HEK293 (cell line): Measurements from ENCODE around the gene ADAMTS9.

Experiments used
- CTCF ChIA-PET: fragments of 350-600 bp; formaldehyde crosslinking; extraction: SDS; loops from one replicate; lab custom pipeline; 2021; ENCODE audit warnings: antibody characterized with exemption; lab: Yijun Ruan, JAX
- POLR2A ChIA-PET: fragments of 300-600 bp; formaldehyde crosslinking; extraction: SDS; loops from one replicate; lab custom pipeline; 2020; ENCODE audit warnings: antibody characterized with exemption, inconsistent platforms; lab: Yijun Ruan, JAX
- H3K27ac ChIP-seq: fragments of 200-500 bp; sonication (Bioruptor generic); 2 replicates; pipeline ENCODE4 v1.5.1; 2014; ENCODE audit warnings: low read depth, low read length, control low read depth, inconsistent platforms; ENCODE audit errors: extremely low read depth
- H3K36me3 ChIP-seq, 2 experiments: fragments of 200-500 bp in 1 of 2; sonication (Bioruptor generic) in 1 of 2; 1 replicate in 1 of 2; 2 replicates in 1 of 2; pipeline ENCODE4 v1.5.1; 2014 to 2017; ENCODE audit warnings: inconsistent platforms in 2 of 2, low read length in 2 of 2; ENCODE audit not compliant: control insufficient read depth in 2 of 2, insufficient read depth in 1 of 2
- H3K4me1 ChIP-seq: fragments of 200-500 bp; sonication (Bioruptor generic); 2 replicates; pipeline ENCODE4 v1.5.1; 2014; ENCODE audit warnings: mild to moderate bottlenecking, low read length, inconsistent platforms; ENCODE audit not compliant: control insufficient read depth, insufficient read depth
- H3K4me3 ChIP-seq: 2 replicates; pipeline ENCODE4 v1.5.1; 2011; ENCODE audit warnings: low read depth, mild to moderate bottlenecking, control low read depth, low read length, moderate library complexity
- H3K9me3 ChIP-seq: fragments of 200-500 bp; sonication (Bioruptor generic); 2 replicates; pipeline ENCODE4 v1.5.1; 2014; ENCODE audit warnings: low read depth, low read length, inconsistent platforms; ENCODE audit not compliant: control insufficient read depth, insufficient read depth
- KLF10 ChIP-seq: fragments of 450-650 bp; IDR thresholded peaks from 2 replicates; pipeline ENCODE4 v1.5.1; 2018; ENCODE audit warnings: missing biosample characterization, mild to moderate bottlenecking, missing genetic modification characterization
- MYNN ChIP-seq: fragments of 450-650 bp; formaldehyde crosslinking; IDR thresholded peaks from 2 replicates; pipeline ENCODE4 v1.5.1; 2016; ENCODE audit warnings: missing biosample characterization, missing genetic modification characterization, borderline replicate concordance
- SETDB1 ChIP-seq: IDR thresholded peaks from one replicate; pipeline ENCODE4 v1.6.1; 2017; ENCODE audit warnings: mild to moderate bottlenecking, low read length, moderate library complexity, mixed read lengths; ENCODE audit not compliant: insufficient read length
- SP2 ChIP-seq: fragments of 450-650 bp; formaldehyde crosslinking; IDR thresholded peaks from 2 replicates; pipeline ENCODE4 v1.5.1; 2016; ENCODE audit warnings: missing biosample characterization, missing genetic modification characterization
- ZBTB49 ChIP-seq: fragments of 450-650 bp; formaldehyde crosslinking; IDR thresholded peaks from 2 replicates; pipeline ENCODE4 v1.5.1; 2016; ENCODE audit warnings: missing biosample characterization, missing genetic modification characterization, low read depth
- ZIC2 ChIP-seq: fragments of 450-650 bp; formaldehyde crosslinking; IDR thresholded peaks from 2 replicates; pipeline ENCODE4 v1.5.1; 2016; ENCODE audit warnings: missing biosample characterization, missing genetic modification characterization
- ZNF10 ChIP-seq: fragments of 450-650 bp; formaldehyde crosslinking; IDR thresholded peaks from 2 replicates; pipeline ENCODE4 v1.5.1; 2017; ENCODE audit warnings: missing biosample characterization, missing genetic modification characterization
- ZNF132 ChIP-seq: fragments of 450-650 bp; formaldehyde crosslinking; IDR thresholded peaks from 2 replicates; pipeline ENCODE4 v1.5.1; 2017; ENCODE audit warnings: missing biosample characterization, missing genetic modification characterization, borderline replicate concordance
- ZNF239 ChIP-seq: fragments of 450-650 bp; formaldehyde crosslinking; IDR thresholded peaks from 2 replicates; pipeline ENCODE4 v1.5.1; 2016; ENCODE audit warnings: missing biosample characterization, missing genetic modification characterization
- ZNF341 ChIP-seq: fragments of 450-650 bp; formaldehyde crosslinking; IDR thresholded peaks from 2 replicates; pipeline ENCODE4; 2016; ENCODE audit warnings: low read depth, missing biosample characterization, missing genetic modification characterization
- ZNF354C ChIP-seq: fragments of 450-650 bp; formaldehyde crosslinking; IDR thresholded peaks from 2 replicates; pipeline ENCODE4 v1.5.1; 2016; ENCODE audit warnings: missing biosample characterization, missing genetic modification characterization, low read depth, borderline replicate concordance
- ZNF423 ChIP-seq: fragments of 450-650 bp; formaldehyde crosslinking; IDR thresholded peaks from 2 replicates; pipeline ENCODE4 v1.5.1; 2016; ENCODE audit warnings: missing biosample characterization, missing genetic modification characterization
- ZNF449 ChIP-seq: fragments of 450-650 bp; formaldehyde crosslinking; IDR thresholded peaks from 2 replicates; pipeline ENCODE4 v1.5.1; 2017; ENCODE audit warnings: missing biosample characterization, mild to moderate bottlenecking, missing genetic modification characterization, moderate library complexity
- ZNF558 ChIP-seq: fragments of 450-650 bp; formaldehyde crosslinking; IDR thresholded peaks from 2 replicates; pipeline ENCODE4 v1.5.1; 2016; ENCODE audit warnings: missing biosample characterization, missing genetic modification characterization
- ZNF621 ChIP-seq: fragments of 450-650 bp; formaldehyde crosslinking; IDR thresholded peaks from 2 replicates; pipeline ENCODE4 v1.5.1; 2017; ENCODE audit warnings: missing biosample characterization, missing genetic modification characterization
- ZNF623 ChIP-seq: fragments of 450-650 bp; formaldehyde crosslinking; IDR thresholded peaks from 2 replicates; pipeline ENCODE4 v1.5.1; 2016; ENCODE audit warnings: missing biosample characterization, missing genetic modification characterization
- ZNF645 ChIP-seq: fragments of 450-650 bp; formaldehyde crosslinking; IDR thresholded peaks from 2 replicates; pipeline ENCODE4; 2016; ENCODE audit warnings: missing biosample characterization, missing genetic modification characterization
- ZNF664 ChIP-seq: fragments of 450-650 bp; formaldehyde crosslinking; IDR thresholded peaks from 2 replicates; pipeline ENCODE4 v1.5.1; 2016; ENCODE audit warnings: missing biosample characterization, missing genetic modification characterization
- ZNF837 ChIP-seq: fragments of 450-650 bp; formaldehyde crosslinking; IDR thresholded peaks from 2 replicates; pipeline ENCODE4 v1.5.1; 2016; ENCODE audit warnings: missing biosample characterization, missing genetic modification characterization
- ZXDB ChIP-seq: fragments of 450-650 bp; formaldehyde crosslinking; IDR thresholded peaks from 2 replicates; pipeline ENCODE4 v1.5.1; 2016; ENCODE audit warnings: missing biosample characterization, missing genetic modification characterization

Gene ADAMTS9

GRCh38 chr3:64578797-64579196 lies 109.0 kb downstream of the ADAMTS9 start (continued):
- TF ChIP-seq ZXDB (tag by site-specific recombination) (no peak), ZBTB49 (no peak), ZNF132 (no peak), ZNF449 (tag by site-specific recombination) (no peak), ZNF354C (tag by site-specific recombination) (no peak), SETDB1 (no peak), ZNF623 (no peak), KLF10 (no peak), ZNF423 (tag by site-specific recombination) (no peak)

GRCh38 chr3:64578062-64578770 lies 109.6 kb downstream of the ADAMTS9 start:
- Histone ChIP-seq H3K27ac (no peak overlapping the region), H3K9me3 (no peaks in the 10 kb centered on the region), H3K36me3 (no peaks in the 10 kb centered on the region), H3K4me3 (no peak overlapping the region), H3K4me1 (no peaks in the 10 kb centered on the region)
- TF ChIP-seq ZNF558 (tag by site-specific recombination): no peak
- TF ChIP-seq ZNF837 (tag by site-specific recombination): no peak
- no peak for TF ChIP-seq SP2 (tag by site-specific recombination)
- no peak for TF ChIP-seq ZNF10
- no peak for TF ChIP-seq ZIC2 (tag by site-specific recombination)
- ChIA-PET POLR2A (no interaction called here), CTCF (no interaction called here)

GRCh38 chr3:64576211-64576775 lies 111.5 kb downstream of the ADAMTS9 start:
- Histone ChIP-seq H3K36me3 (no peaks in the 10 kb centered on the region), H3K27ac (no peak overlapping the region), H3K4me3 (no peak overlapping the region)
- POLR2A ChIA-PET: no interaction called here
- TF ChIP-seq MYNN (tag by site-specific recombination): no peak
- TF ChIP-seq, all 188 proteins: peak for 0
- CTCF ChIA-PET: interaction anchor here (0.6 to 2.2 kb wide), 7 partner anchors 7 to 281 kb away, joined by 3 to 16 read pairs (median 3); no protein-coding TSS in a partner anchor
- H3K9me3 ChIP-seq: no peaks in the 10 kb centered on the region
- no peaks in the 10 kb centered on the region for H3K4me1 ChIP-seq

GRCh38 chr3:64575211-64575844 lies 112.5 kb downstream of the ADAMTS9 start:
- Histone ChIP-seq H3K4me3 (no peak overlapping the region), H3K4me1 (no peaks in the 10 kb centered on the region), H3K9me3 (no peaks in the 10 kb centered on the region), H3K36me3 (no peaks in the 10 kb centered on the region), H3K27ac (no peak overlapping the region)
- POLR2A ChIA-PET: no interaction called here
- no peak for TF ChIP-seq ZNF664 (tag by site-specific recombination)
- no peak for TF ChIP-seq ZNF341 (tag by site-specific recombination)
- TF ChIP-seq ZNF239: no peak
- TF ChIP-seq ZNF645: no peak
- TF ChIP-seq ZNF621 (tag by site-specific recombination): no peak
- no peak for TF ChIP-seq ZXDB (tag by site-specific recombination)
- CTCF ChIA-PET: interaction anchor here (0.6 to 2.2 kb wide), 9 partner anchors 10 to 688 kb away, joined by 3 to 16 read pairs (median 4); no protein-coding TSS in a partner anchor
